OCI-LY3 (cell line): ENCODE results near the gene WNT9A.
A peak's percentile ranks its signal among the peaks of the same experiment; 100 is the strongest.

Experiments
- H2AFZ ChIP-seq: fragments of 200-600, 300-600 bp; shearing (Covaris generic); 2 replicates; pipeline ENCODE4 v1.6.0; 2014; ENCODE audit warnings: antibody characterized with exemption, low read depth, low read length
- H3K27ac ChIP-seq: fragments of 200-600, 300-600 bp; sonication (generic); 2 replicates; pipeline ENCODE4 v1.5.1; 2014; ENCODE audit warnings: mild to moderate bottlenecking, low read length, moderate library complexity, mixed read lengths
- H3K27me3 ChIP-seq: fragments of 200-600, 300-600 bp; sonication (generic); 2 replicates; pipeline ENCODE4 v1.6.1; 2014; ENCODE audit warnings: low read depth, low read length, mixed read lengths
- H3K36me3 ChIP-seq: fragments of 200-600, 300-600 bp; sonication (generic); replicated peaks from 2 replicates; pipeline ENCODE3; 2014; ENCODE audit warnings: low read depth, low read length, mixed read lengths
- H3K4me1 ChIP-seq: fragments of 300-600, 200-600 bp; sonication (generic); 2 replicates; pipeline ENCODE4 v1.6.1; 2014; ENCODE audit warnings: low read length, mixed read lengths
- H3K4me2 ChIP-seq: fragments of 200-600, 300-600 bp; sonication (generic); 2 replicates; pipeline ENCODE4 v1.6.1; 2014; ENCODE audit warnings: low read length, mixed read lengths
- H3K4me3 ChIP-seq: fragments of 300-600, 200-600 bp; sonication (generic); 2 replicates; pipeline ENCODE4 v1.5.1; 2014; ENCODE audit warnings: antibody characterized with exemption, mild to moderate bottlenecking, low read length, moderate library complexity
- H3K79me2 ChIP-seq: fragments of 300-600, 200-600 bp; shearing (Covaris generic); 2 replicates; pipeline ENCODE4 v1.6.1; 2014; ENCODE audit warnings: mild to moderate bottlenecking, low read length, mixed read lengths
- H3K9ac ChIP-seq: fragments of 300-600, 200-600 bp; shearing (Covaris generic); 2 replicates; pipeline ENCODE4 v1.6.0; 2014; ENCODE audit warnings: mild to moderate bottlenecking, low read length, moderate library complexity
- H3K9me3 ChIP-seq: fragments of 200-600, 300-600 bp; shearing (Covaris generic); 2 replicates; pipeline ENCODE4 v1.6.1; 2014; ENCODE audit warnings: low read length, mixed read lengths; ENCODE audit not compliant: insufficient read depth
- H4K20me1 ChIP-seq: fragments of 200-600, 300-600 bp; sonication (generic); 2 replicates; pipeline ENCODE4 v1.6.1; 2016; ENCODE audit warnings: low read length, mixed read lengths; ENCODE audit not compliant: insufficient read depth
- EZH2phosphoT487 ChIP-seq: fragments of 200-600 bp; shearing (Covaris generic); IDR thresholded peaks from 2 replicates; pipeline ENCODE4 v1.6.1; 2018; ENCODE audit warnings: antibody characterized with exemption, mixed run types, low read depth
- TF ChIP-seq, protein P1 (sequence below): fragments of 200-600, 300-600 bp; sonication (generic); IDR thresholded peaks from 2 replicates; pipeline ENCODE4 v1.5.1; 2014; ENCODE audit warnings: antibody characterized with exemption, low read length, low read depth

The WNT9A gene

DNA sequence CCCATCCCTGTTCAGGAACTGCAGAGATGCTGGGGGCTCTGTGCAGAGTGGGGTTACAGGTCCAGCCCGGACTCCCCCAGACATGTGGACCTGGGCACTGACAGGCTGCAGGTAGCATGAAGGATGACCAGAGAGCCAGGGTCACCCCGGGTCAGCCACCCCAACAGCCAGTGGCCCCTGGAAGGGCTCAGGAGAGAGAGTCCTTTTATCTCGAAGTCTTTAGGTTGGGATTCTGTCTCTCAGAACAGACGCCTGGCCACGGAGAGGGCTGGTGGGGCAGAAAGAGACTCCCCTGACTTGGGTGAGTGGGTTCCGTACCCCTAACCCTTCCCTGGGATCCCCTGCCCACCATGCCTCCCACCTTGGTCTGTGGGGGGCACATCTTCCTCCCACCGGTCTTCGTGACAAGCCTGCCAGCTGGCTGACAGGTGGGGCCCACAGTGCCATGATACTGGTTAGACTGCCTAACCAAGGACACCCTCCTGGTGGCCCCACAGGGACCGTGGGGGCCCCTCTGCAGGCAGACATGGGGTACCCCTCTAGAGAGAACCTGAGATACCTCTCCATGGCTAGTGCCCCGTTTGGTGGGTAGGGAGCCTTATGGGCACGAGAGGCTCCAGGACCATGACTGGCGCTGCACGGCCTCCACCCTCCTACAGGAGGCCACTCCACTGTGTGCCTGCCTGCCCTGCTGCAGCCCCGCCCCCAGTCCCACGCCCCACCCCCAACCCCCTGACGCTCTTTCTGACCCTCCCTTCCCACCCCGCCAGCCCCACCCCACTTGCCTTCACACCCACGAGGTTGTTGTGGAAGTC is 24.2 kb downstream of the WNT9A start:
- Histone ChIP-seq H2AFZ (no peak overlapping the region), H3K9me3 (no peaks in the 10 kb centered on the region), H3K4me3 (peak overlapping the region; percentile 79), H3K4me2 (peak overlapping the region; percentile 66), H3K27ac (no peak overlapping the region), H3K27me3 (no peaks in the 10 kb centered on the region), H3K79me2 (peaks cover 19% of the 10 kb centered on the region), H3K36me3 (no peaks in the 10 kb centered on the region), H4K20me1 (no peaks in the 10 kb centered on the region), H3K9ac (no peak overlapping the region), H3K4me1 (peaks cover 11% of the 10 kb centered on the region)
- no peak for TF ChIP-seq EZH2phosphoT487
- TF ChIP-seq, protein P1, sequence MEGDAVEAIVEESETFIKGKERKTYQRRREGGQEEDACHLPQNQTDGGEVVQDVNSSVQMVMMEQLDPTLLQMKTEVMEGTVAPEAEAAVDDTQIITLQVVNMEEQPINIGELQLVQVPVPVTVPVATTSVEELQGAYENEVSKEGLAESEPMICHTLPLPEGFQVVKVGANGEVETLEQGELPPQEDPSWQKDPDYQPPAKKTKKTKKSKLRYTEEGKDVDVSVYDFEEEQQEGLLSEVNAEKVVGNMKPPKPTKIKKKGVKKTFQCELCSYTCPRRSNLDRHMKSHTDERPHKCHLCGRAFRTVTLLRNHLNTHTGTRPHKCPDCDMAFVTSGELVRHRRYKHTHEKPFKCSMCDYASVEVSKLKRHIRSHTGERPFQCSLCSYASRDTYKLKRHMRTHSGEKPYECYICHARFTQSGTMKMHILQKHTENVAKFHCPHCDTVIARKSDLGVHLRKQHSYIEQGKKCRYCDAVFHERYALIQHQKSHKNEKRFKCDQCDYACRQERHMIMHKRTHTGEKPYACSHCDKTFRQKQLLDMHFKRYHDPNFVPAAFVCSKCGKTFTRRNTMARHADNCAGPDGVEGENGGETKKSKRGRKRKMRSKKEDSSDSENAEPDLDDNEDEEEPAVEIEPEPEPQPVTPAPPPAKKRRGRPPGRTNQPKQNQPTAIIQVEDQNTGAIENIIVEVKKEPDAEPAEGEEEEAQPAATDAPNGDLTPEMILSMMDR = no peak

DNA sequence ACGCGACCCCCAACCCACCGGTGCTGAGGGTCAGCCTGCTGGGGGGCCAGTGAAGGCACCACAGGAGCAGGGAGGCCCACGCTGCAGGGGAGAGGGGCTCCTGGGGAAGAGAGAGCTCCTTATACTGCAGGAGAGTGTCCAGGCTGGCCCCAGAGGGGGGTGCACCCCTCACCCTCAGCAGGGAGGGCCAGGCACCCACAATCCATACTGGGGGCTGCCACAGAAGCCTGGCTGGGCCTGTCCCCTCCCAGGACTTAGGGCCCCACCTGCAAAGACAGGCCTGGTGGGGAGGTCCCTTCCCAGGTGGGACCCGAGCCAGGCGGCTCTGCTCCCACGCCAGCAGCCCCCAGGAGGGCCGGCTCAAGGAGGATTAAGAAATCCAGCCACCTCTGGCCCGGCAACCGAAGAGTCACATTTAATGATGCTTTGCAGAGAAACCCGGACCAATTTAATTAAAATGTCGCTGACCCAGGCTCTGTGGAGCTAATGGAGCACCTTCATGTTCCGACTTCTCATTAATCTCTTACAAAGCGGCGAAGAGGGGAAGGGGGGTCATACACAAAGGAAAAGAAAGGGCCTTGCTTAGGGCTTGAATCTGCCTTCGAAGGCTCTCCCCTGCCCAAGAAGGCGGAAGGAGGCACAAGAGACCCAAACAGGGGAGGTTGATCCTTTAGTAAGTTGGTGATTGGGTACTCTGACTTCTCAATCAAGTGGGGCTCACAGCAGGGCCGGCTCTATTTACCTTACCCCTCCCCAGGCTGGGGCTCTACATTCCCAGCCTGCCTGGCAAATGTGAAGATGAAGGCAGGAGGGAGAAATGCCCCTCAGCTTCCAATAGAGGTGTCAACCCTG is 25.0 kb downstream of the WNT9A start:
- no peak overlapping the region for H3K4me3 ChIP-seq
- peaks cover 11% of the 10 kb centered on the region for H3K4me1 ChIP-seq
- H3K27ac ChIP-seq = no peak overlapping the region
- no peaks in the 10 kb centered on the region for H3K27me3 ChIP-seq
- TF ChIP-seq, protein P1 = no peak
- no peak for TF ChIP-seq EZH2phosphoT487
- H3K36me3 ChIP-seq = no peaks in the 10 kb centered on the region
- H3K9ac ChIP-seq = no peak overlapping the region
- peak overlapping the region; percentile 32; the same call in 1 of the 2 replicates for H3K4me2 ChIP-seq
- H2AFZ ChIP-seq = no peak overlapping the region
- no peaks in the 10 kb centered on the region for H4K20me1 ChIP-seq
- peaks cover 19% of the 10 kb centered on the region for H3K79me2 ChIP-seq
- H3K9me3 ChIP-seq = no peaks in the 10 kb centered on the region

- Histone ChIP-seq H3K4me3 (no peak overlapping the region), H3K4me1 (peaks cover 11% of the 10 kb centered on the region), H3K4me2 (no peak overlapping the region), H4K20me1 (no peaks in the 10 kb centered on the region), H3K27ac (no peak overlapping the region), H2AFZ (no peak overlapping the region), H3K79me2 (peaks cover 19% of the 10 kb centered on the region), H3K9ac (no peak overlapping the region), H3K9me3 (no peaks in the 10 kb centered on the region), H3K36me3 (no peaks in the 10 kb centered on the region), H3K27me3 (no peaks in the 10 kb centered on the region)
- TF ChIP-seq, protein P1 = no peak
- no peak for TF ChIP-seq EZH2phosphoT487
Measured at GRCh38 chr1:227921461-227922185, 26.1 kb downstream of the WNT9A start.

DNA sequence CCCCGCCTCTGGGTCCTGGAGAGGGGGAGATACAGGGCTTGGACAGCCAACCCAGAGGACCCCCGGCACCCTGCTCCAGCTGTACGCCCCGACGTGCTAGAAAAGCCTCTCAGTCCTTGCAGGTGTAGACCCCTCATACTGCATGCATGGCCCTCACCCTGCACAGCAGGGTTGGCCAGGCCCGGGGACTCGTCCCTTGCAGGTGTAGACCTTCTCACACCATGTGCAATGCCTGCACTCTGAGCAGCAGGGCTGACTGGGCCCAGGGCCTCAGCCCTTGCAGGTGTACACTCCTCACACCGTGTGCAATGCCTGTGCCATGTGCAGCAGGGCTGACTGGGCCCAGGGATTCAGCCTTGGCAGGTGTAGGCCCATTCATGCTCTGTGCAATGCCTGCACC is 26.8 kb downstream of the WNT9A start:
- Histone ChIP-seq H3K4me3 (no peak overlapping the region), H3K79me2 (peaks cover 19% of the 10 kb centered on the region), H3K4me1 (peaks cover 10% of the 10 kb centered on the region), H3K9ac (no peak overlapping the region), H4K20me1 (no peaks in the 10 kb centered on the region), H3K4me2 (no peak overlapping the region), H3K36me3 (no peaks in the 10 kb centered on the region), H3K27me3 (no peaks in the 10 kb centered on the region), H2AFZ (no peak overlapping the region), H3K9me3 (no peaks in the 10 kb centered on the region), H3K27ac (no peak overlapping the region)
- no peak for TF ChIP-seq EZH2phosphoT487
- TF ChIP-seq, protein P1 = no peak
